Bronchial epithelial cell (primary cell): ENCODE results near the gene RAET1L. TPM values are rescaled to one million over a fixed set of nuclear protein-coding genes. Genes with fewer than 3 reads are reported as not detected.
"Not testable (repeated sequence)": the region's sequence is repeated elsewhere in the genome, so short reads cannot be mapped to it uniquely, and the experiment has no call there.

Experiments
- DNase-seq: peaks from one replicate; pipeline ENCODE4 v3.0.0-alpha.2; 2010; ENCODE audit warnings: low read depth
- FAIRE-seq: peaks from 2 replicates; lab custom pipeline; 2011; peaks lifted over from hg19 to GRCh38; lab: Jason Lieb, UNC
- H3K27me3 ChIP-seq: 2 replicates; pipeline ENCODE4 v1.5.1; 2011; ENCODE audit warnings: low read length; ENCODE audit not compliant: control insufficient read depth, insufficient read depth
- H3K36me3 ChIP-seq: 2 replicates; pipeline ENCODE4 v1.5.1; 2011; ENCODE audit warnings: low read length; ENCODE audit not compliant: control insufficient read depth, insufficient read depth
- H3K4me3 ChIP-seq: 2 replicates; pipeline ENCODE4 v1.5.1; 2011; ENCODE audit warnings: mild to moderate bottlenecking, low read depth, low read length, control low read depth
- total RNA-seq: library from RNA; depleted of rRNA; stranded (reverse); fragments of >200 nt; gene quantifications from 2 replicates; pipeline ENCODE4 v1.2.1, GENCODE V29; 2014
- TF ChIP-seq, protein P1 (sequence below): IDR thresholded peaks from 2 replicates; pipeline ENCODE4 v1.5.1; 2011; ENCODE audit warnings: mild to moderate bottlenecking, moderate library complexity, low read length, control low read depth, inconsistent platforms; ENCODE audit not compliant: insufficient read depth, severe bottlenecking

The RAET1L gene
- total RNA-seq, 1 donor from 2014 or later, result 0.79 TPM

DNA sequence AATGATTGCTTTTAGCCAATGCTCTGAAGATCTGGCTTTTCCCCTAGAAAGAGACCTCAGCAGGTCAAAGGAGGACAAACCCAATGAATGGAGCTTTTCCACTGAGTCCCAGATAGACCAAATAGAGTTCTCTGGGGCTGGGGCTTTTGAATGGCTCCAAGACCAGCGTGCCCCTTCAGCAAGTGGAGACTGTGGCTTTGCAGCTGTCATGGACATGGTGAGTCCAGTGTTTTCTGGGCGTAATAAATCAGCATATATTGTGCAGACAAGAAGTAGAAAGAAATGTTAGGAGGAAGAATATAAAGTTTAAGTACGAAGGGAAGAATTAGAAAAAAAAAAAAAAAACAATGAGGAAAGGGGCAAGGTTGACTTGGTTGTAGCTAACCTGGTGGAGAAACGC lies 33.5 kb downstream of the RAET1L start:
- H3K4me3 ChIP-seq, result no peak overlapping the region
- no peaks in the 10 kb centered on the region for H3K36me3 ChIP-seq
- DNase-seq (no peak), FAIRE-seq (no peak)
- TF ChIP-seq, protein P1, sequence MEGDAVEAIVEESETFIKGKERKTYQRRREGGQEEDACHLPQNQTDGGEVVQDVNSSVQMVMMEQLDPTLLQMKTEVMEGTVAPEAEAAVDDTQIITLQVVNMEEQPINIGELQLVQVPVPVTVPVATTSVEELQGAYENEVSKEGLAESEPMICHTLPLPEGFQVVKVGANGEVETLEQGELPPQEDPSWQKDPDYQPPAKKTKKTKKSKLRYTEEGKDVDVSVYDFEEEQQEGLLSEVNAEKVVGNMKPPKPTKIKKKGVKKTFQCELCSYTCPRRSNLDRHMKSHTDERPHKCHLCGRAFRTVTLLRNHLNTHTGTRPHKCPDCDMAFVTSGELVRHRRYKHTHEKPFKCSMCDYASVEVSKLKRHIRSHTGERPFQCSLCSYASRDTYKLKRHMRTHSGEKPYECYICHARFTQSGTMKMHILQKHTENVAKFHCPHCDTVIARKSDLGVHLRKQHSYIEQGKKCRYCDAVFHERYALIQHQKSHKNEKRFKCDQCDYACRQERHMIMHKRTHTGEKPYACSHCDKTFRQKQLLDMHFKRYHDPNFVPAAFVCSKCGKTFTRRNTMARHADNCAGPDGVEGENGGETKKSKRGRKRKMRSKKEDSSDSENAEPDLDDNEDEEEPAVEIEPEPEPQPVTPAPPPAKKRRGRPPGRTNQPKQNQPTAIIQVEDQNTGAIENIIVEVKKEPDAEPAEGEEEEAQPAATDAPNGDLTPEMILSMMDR, result no peak
- peaks cover 52% of the 10 kb centered on the region for H3K27me3 ChIP-seq

DNA sequence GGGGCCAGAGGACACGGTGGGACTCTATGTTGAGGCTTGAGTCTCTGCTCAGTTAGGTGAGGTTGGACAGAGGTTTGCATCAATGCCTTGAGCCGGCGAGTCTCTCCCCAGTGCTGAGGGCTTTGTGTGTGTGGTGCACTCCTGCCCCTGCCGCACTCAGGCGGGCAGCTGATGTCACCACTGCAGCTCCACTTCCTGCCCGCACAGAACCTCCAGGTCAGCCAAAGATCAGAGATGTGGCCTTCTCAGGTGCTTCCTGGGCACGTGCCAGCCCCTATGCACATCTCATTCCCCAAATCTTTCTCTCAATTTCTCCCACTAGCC lies 33.9 kb downstream of the RAET1L start:
- H3K36me3 ChIP-seq, H3K4me3 ChIP-seq, DNase-seq: not testable (repeated sequence)
- peak; percentile 93 for FAIRE-seq
- peaks cover 55% of the 10 kb centered on the region for H3K27me3 ChIP-seq

DNA sequence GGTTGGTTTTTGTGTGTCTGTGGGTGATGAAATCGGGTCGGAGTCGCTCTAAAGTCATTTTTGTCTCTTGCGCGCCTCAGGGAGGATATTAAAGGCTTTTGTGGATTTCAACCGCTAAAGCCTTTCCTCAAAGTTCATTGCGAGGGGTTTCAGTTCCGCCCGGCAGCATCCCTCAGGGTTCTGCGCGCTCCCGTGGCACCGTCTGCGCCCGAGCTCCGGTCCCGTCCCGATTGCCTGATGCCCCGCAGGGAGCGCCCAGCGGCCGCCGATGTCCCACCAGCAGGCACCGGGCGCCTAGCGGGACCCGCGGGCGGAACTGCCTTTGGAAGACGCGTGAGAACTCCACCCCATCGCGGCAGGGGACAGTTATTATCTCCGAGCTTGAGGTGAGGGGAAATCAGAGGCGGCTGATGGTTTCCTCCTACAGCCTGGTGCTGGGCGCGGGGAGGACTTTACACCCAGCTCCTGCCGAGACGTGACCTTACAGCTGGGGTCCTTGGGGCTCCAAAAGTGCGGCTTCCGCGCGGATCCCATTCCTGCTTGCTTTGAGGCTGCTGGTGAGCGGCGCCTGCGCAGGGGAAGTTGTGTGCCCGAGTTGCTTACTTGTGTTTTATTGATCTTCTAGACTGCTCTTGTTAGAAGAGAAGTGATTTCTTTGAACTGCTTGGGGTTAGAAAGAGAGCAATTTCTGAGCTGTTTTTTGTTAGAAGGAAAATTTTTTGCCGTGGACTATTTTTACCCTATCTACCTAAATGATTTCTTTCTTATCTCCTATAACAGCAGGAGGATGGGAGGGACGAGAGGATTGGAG lies 34.5 kb downstream of the RAET1L start:
- FAIRE-seq, result no peak
- Histone ChIP-seq H3K36me3 (no peaks in the 10 kb centered on the region), H3K27me3 (peaks cover 57% of the 10 kb centered on the region), H3K4me3 (peak overlapping the region; percentile 19)
- no peak for DNase-seq
- TF ChIP-seq, protein P1, result no peak

DNA sequence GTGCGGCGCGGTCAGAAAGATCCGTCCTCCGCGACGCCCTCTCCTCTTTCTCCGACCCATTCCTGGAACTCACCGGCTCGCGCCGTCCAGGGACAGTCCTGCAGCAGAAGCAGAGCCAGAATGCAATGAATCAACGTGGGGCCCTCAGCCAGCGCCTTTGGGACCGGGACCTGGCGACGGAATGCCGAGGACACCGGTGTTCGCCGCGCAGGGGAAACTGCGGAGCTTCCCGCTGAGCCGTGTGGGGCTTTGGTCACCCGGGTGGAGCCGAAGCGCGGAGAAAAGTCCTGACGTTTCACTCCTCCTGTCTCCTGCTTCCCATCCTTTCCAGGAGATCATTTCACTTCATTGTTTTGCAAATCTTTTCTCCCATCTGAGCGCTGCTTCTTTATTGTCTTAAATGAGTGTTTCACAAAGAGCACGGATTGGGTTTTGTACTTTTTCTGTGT lies 35.1 kb downstream of the RAET1L start:
- FAIRE-seq (no peak), DNase-seq (no peak)
- H3K4me3 ChIP-seq, result no peak overlapping the region
- TF ChIP-seq, protein P1, result no peak
- peaks cover 61% of the 10 kb centered on the region for H3K27me3 ChIP-seq
- no peaks in the 10 kb centered on the region for H3K36me3 ChIP-seq

DNA sequence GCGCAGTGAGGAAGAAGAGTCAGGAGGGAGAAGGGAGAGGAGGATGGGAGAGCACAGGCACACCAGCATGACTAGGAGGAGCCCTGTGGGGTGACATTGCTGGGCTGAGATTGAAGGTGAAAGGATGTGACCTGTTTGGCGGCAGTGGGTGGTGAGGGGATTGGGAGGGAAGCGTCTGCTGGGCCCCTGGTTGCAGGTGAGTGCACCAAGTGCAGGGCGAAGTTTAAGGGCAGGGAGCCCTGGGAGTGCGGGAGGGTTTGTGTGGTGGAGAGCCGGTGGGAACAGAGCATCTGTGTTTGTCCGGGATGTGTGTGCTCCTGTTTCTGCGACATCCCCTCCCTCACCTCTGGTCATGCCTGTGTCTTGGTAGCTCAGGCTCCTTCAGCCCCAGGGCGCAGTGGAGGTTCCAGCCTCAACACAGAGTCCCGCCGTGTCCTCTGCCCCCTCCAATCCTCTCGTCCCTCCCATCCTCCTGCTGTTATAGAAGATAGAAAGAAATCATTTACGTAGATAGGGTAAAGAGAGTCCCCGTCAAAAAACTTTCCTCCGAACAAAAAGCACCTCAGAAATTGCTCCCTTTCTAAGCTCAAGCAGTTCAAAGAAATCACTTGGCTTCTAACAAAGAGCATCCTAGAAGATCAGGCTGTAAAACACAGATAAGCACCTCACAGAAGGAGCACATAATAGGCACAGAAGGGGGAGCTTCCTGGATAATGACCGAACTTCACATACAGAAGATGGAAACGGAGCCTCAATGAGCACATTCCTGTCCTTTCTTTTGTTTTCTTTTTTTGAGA lies 36.6 kb downstream of the RAET1L start:
- TF ChIP-seq, protein P1, result no peak
- no peak for FAIRE-seq
- H3K27me3 ChIP-seq, result peaks cover 64% of the 10 kb centered on the region
- no peak for DNase-seq
- H3K4me3 ChIP-seq, result no peak overlapping the region
- no peaks in the 10 kb centered on the region for H3K36me3 ChIP-seq

DNA sequence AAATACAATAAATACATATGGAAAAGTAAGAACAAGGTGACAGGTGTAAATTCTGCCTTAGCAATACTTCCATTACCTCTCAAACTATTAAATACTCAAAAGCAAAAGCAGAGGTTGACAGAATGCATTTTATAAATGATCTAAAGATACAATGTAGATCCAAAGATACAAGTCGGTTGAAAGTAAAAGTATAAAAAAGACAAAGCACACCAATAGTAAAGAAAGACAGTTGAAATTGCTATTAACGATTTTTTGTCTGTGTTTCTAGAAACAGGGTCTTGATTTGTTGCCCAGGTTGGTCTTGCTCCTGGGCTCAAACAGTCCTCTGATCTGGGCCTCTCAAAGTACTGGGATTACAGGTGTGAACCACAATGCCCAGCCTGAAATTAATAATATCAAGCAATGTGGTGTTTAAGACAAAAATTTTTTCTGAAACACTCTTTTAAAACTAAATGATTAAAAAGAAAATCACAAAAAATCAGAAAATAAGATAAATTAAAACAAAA lies 37.7 kb downstream of the RAET1L start:
- TF ChIP-seq, protein P1, result no peak
- no peak for DNase-seq
- Histone ChIP-seq H3K4me3 (no peak overlapping the region), H3K27me3 (peaks cover 65% of the 10 kb centered on the region), H3K36me3 (no peaks in the 10 kb centered on the region)
- no peak for FAIRE-seq
